Stimulated activated CD8-positive, alpha-beta memory T cell treated with anti-CD3 and anti-CD28 coated beads, Interleukin-4, amount 100 ng/mL, for 4 hours (primary cell): ENCODE results near the gene TDRD6.

Experiments
- DNase-seq, 2 donors: peaks; one replicate each; pipeline ENCODE4 v3.0.0-alpha.2; 2020; ENCODE audit warnings: low read depth in 2 of 2, low spot score in 1 of 2

TDRD6 gene

GRCh38 chr6:46688117-46688965 is 656 bp downstream of the TDRD6 start:
- no peak for DNase-seq

GRCh38 chr6:46688966-46689335 is 1.3 kb downstream of the TDRD6 start:
- no peak for DNase-seq

GRCh38 chr6:46689657-46690056 is 2.0 kb downstream of the TDRD6 start:
- no peak for DNase-seq

- DNase-seq = no peak
Observed at GRCh38 chr6:46690141-46690755, 2.6 kb downstream of the TDRD6 start.

GRCh38 chr6:46690911-46691451 is 3.3 kb downstream of the TDRD6 start:
- no peak for DNase-seq

GRCh38 chr6:46699970-46700369 is 12.3 kb downstream of the TDRD6 start:
- DNase-seq = no peak

- DNase-seq = no peak
Observed at GRCh38 chr6:46704562-46704961, 16.9 kb downstream of the TDRD6 start.

GRCh38 chr6:46706464-46706863 is 18.8 kb downstream of the TDRD6 start:
- no peak for DNase-seq

- DNase-seq = no peak
Observed at GRCh38 chr6:46711491-46711890, 23.8 kb downstream of the TDRD6 start.

- DNase-seq = no peak
Observed at GRCh38 chr6:46715141-46715540, 27.5 kb downstream of the TDRD6 start.

GRCh38 chr6:46719099-46719498 is 31.4 kb downstream of the TDRD6 start:
- no peak for DNase-seq

- DNase-seq = no peak
Observed at GRCh38 chr6:46720401-46720800, 32.7 kb downstream of the TDRD6 start.

- no peak for DNase-seq
Observed at GRCh38 chr6:46729787-46730326, 42.2 kb downstream of the TDRD6 start.

GRCh38 chr6:46730921-46731461 is 43.3 kb downstream of the TDRD6 start:
- DNase-seq = no peak

- no peak for DNase-seq
Observed at GRCh38 chr6:46733341-46733801, 45.7 kb downstream of the TDRD6 start.

GRCh38 chr6:46734867-46735719 is 47.4 kb downstream of the TDRD6 start, which contains the start of gene PLA2G7:
Gene PLA2G7 (minus strand): TSS chr6:46735375. CDS start chr6:46722891, 12,484 bp downstream.
- no peak for DNase-seq

GRCh38 chr6:46735720-46736031 is 48.0 kb downstream of the TDRD6 start:
- no peak for DNase-seq

GRCh38 chr6:46736906-46737305 is 49.2 kb downstream of the TDRD6 start:
- DNase-seq = no peak

GRCh38 chr6:46741482-46741881 is 53.8 kb downstream of the TDRD6 start:
- DNase-seq = no peak

- DNase-seq = no peak
Observed at GRCh38 chr6:46741910-46742309, 54.2 kb downstream of the TDRD6 start.
